Measurements from ENCODE around the gene WWOX.

The WWOX gene

DNA sequence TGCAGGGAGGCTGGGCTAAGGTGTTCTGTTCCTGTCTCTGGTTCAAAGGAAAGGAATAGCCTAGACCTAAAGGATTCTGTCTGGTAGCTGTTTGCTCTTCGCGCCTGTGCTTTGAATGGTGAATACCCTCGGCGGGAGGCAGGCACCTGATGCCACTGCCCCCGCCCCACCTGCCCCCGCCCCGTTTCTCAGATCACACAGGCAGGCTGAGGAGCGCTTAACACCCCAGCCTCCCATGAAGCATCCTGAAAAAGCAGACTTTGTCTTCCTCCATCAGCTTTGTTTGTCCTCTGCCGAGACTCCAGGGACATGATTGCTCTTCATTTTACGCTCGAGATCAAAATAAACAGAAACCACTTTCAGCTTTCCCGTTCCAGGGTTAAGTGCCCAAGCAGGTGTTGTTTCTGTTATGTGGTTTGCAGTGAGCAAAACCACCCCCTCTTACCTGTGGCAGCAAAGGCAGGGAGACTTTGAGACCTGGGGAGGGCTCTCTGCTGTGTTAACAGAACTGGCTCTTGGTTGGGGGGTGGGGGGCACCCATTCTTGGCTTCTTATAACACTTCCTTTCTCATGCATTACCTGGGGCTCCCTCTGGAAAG, 452.1 kb downstream of the WWOX start:
- DNase-seq = no peak

DNA sequence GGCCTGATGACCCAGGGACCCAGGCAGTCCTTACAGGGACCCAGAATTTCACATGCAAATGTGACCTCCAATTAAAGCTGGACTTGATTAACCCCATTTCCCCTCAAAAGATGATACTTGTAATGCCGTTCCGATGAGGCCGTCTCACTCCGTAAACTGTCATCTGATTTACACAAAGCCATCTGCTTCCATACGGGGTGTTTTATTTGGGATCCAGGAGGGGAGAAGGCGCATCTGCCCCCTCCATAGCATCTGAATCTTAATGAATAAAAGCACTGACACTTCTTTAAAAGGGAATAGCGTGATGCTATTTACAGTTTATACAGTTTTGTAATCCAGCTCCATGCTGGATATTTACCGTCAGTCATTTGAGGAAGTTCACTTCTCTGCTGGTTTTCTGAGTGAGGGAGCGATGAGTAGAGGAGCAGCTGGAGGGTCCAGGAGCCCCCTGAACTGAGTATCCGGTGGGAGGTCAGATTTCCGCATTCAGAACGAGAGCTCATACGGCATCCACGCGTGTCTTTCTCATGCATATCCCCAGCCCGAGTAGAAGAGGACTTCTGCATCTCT, 452.7 kb downstream of the WWOX start:
- no peak for DNase-seq

- no peak for DNase-seq
Observed at GRCh38 chr16:78552716-78553115, 453.3 kb downstream of the WWOX start.

DNA sequence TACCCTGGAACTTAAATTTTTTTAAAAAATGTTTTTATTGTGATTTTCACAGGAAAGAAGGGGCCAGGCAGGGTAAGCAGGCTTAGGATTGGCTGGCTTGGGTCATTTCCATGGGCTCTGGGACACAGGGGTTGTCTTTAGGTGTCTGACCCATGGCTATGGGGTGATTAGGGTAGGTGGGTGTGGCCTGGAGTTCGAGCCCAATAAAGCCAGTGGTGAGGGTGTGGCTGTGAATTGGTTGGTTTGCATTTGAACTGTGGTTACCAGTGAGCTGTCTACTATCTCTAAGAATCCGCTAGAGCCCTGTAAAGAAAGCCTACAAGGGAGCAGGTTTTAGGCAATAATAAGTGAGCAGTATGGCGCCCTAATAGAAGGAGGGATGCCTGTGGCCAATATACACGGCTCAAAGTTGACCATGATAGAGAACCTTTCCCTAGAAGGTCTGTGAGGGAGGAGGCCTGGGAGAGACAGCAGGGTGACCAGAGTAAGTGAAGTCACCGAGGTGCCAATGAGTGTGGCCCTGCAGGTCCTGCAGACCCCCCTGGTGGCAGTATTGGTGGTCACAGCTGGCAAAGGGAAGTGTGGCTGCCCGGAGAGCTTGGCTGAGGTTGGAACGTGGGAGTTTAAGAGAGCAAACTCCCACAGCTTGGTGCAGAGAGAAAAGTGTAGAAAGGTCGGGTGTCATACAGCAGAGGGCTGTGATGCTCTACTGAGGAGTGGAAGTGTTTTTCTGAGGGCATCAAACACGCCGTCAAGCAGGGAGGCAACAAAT, 454.0 kb downstream of the WWOX start:
- DNase-seq = no peak

DNA sequence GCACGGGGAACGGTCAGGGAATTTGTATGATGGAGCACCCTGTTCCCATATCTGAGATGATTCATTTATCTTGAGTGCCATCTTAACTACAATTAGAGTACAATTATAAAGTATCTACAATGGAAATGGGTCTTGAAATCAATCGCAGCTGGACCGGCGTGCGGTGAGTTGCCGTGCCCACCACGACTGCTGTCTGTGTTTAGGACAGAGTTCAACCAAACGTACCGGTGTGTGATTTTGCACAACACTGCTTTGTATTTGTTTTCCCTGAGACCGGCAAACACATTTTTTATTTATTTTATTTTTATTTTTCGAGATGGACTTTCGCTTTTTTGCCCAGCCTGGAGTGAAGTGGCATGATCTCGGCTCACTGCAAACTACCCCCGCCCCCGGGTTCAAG, 457.0 kb downstream of the WWOX start:
- no peak for DNase-seq

- DNase-seq = no peak
Observed at GRCh38 chr16:78560997-78561396, 461.5 kb downstream of the WWOX start.

DNA sequence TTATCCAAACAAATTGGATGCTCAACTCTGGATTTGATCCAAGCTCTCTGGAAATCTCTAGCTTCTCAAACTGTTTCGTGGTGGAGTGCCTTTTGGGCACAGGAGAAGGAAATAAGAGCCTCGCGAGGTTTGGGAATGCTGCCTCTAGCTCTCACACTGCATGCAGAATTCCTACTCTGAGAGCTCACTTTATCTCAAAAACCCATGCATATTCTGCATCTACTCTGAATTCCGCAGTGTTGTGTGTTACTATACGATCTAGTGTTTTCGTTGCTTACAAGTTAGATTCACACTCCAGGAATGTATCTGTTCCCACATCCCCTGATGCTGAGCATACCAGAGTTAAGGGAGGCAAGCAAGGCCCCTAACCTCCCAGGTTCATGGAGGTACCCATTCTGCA, 462.7 kb downstream of the WWOX start:
- DNase-seq = no peak

DNA sequence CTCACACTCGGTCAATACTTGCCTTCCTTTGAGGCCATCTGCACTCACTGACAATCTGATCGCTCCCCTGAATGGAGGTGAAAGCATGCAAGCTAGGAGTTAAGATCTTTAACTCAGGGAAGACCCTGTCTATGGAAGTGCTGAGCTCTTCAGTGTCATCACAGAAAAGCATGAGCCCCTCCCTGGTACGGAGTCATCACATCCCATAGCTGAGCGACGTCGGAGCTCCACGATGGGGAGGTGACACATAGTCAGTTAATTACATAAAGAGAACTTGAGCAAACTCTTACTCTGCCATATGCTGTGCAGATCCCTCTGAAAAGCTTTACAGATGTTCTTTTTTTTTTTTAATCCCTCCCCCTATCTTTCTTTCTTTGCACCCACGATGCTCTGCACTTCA, 463.2 kb downstream of the WWOX start:
- no peak for DNase-seq

- no peak for DNase-seq
Observed at GRCh38 chr16:78563905-78564304, 464.5 kb downstream of the WWOX start.

GRCh38 chr16:78566397-78567073, 467.1 kb downstream of the WWOX start:
- no peak for DNase-seq

DNA sequence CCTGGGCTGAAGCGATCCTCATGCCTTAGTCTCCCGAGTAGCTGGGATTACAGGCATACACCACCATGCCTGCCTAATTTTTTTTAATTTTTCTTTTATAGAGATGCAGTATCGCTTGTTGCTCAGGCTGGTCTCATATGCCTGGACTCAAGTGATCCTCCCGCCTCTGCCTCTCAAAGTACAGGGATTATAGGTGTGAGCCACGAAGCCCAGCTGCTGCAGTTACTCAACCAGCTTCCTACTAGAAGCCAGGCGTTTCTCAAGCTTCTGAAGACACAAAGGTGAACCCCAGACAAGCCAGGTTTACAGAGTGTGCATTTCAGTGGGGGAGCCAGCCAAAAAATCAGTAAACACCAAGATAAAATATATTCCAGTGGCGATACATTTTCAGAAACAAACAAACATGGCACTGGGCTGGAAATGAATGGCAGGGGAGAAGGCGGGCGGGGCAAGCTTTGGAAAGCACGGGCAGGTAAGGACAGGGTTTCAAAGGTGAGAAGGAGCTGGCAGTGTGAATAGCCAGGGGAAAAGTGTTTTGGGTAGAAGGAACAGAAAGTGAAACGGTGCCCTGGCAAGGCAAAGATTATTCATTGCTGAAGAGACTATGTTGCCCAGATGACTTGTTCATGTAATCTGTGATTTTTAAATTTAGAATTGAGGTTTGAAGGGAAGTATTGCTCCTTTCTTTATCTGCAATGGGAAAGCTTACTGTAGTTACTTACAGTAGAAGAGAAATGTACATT, 471.1 kb downstream of the WWOX start:
- DNase-seq = no peak

DNA sequence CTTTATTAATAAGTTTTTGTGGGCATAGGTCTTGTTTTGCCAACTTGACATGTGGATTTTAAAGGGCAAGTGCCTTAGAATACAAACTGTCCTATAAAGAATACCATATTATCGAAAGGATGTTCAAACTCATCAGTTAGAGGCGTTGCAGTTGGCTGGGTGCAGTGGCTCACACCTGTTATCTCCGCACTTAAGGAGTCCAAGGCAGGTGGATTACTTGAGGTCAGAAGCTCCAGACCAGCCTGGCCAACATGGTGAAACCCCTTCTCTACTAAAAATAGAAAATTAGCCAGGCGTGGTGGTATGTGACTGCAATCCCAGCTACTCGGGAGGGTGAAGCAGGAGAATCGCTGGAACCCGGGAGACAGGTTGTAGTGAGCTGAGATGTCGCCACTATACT, 472.0 kb downstream of the WWOX start:
- DNase-seq = no peak

DNA sequence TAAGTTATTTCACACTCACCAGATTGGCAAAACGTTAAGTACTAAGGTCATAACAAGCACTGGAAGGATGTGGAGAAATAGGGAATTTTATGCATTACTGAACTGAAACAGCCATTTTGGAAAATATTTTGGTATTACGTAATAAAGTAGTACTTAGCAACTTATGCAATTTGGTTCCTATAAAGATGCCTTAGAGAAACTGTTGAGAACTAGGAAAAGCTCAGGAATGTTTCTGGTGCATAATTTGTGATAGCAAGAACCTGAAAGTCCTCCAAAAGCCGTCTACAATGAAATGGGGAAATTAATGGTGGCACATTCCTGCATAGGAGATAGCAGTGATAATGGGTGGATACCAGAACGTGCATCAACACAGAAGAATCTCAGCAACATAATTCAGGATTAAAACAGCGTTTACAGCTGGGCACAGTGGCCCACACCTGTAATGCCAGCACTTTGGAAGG, 472.5 kb downstream of the WWOX start:
- DNase-seq = no peak

DNA sequence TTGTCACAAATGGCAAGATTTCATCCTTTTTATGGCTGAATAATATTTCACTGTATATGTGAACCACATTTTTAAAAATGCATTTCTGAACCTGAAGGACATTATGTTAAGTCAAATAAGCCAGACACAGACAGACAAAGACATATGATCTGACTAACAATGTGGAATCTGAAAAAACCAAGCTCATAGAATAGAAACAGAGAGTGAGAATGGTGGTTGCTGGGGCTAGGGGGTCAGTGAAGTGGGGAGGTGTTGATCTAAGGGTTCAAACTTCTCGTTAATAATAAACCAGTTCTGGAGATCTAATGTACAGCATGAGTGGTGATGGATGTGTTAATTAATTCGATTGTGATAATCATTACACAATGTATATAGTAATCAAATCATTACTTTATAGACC, 475.1 kb downstream of the WWOX start:
- DNase-seq = no peak

GRCh38 chr16:78576941-78577340, 477.5 kb downstream of the WWOX start:
- no peak for DNase-seq

DNA sequence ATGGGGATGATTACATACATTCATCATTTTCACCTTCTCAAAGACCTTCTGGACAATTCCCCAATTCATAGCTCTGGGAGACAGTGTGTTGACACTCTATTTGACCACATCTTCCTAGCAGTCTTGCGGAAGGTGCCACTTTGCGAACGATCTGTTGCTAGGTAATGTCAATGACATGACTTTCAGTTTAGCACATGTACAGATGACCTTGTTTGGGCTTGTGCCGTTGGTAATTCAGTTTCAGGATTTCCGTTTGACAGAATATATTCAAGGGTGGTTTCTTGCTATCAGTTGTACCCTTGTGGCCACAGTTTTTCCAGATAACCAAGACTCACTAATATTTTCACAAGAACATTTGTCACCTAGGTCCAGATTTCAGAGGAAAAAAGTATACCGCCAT, 478.2 kb downstream of the WWOX start:
- no peak for DNase-seq

GRCh38 chr16:78579020-78579419, 479.6 kb downstream of the WWOX start:
- DNase-seq = no peak

DNA sequence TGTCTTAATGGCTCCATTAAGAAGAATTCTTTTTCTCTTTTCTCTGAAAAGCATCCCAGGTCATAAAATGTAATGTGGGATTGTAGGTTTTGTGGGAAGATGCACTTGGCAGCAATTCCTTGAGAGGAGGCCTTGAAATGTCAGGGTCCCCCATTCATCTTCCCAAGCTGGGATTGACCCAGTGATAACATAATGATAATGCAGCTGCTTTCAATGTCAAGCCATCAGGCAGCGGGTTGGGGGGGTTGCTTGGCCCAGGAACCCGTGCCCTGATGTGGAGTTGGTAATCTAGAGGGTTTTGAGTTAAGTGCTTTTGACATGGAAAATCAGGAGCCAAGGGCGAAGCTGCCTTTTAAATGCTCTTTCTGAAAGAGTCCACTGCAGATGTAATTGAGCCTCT, 484.0 kb downstream of the WWOX start:
- DNase-seq = no peak

- no peak for DNase-seq
Observed at GRCh38 chr16:78584213-78584860, 484.9 kb downstream of the WWOX start.

DNA sequence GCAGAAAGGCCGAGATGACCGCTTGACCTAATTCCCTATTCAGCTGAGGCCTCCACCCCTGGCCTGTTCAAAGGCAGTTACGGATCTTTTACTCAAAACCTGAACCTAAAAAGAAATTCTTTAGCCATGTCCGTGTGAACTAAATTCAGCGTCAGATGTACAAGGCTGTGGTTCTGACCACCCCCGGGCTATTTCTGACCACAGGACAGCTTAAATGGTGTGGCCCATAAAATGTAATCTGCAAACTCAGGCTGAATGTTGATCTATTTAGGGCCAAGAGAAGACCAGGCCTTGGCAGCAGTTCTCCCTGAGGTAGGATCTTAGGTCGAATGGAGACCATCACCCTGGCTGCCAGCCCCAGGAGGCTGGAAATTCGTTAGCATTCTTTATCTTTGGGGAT, 485.5 kb downstream of the WWOX start:
- no peak for DNase-seq

DNA sequence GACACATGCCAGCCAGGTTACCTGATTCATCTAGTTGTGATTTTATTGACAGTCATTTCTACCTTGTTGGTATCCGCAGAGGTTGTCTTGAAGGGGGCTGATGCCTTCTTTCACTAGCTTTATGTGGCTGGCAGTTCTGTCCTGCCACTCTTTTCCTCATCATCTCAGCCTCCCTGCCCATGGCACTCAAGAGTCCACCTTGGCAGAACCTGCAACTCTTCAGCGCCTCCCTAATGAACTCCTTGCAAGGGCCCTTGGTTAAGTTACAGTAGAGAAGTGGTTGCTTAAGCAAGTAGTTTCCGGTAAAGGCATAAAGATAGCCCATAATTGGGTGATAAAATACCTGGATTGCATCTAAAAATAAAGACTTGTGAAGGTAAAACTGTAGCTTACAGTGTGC, 489.9 kb downstream of the WWOX start:
- no peak for DNase-seq

GRCh38 chr16:78591682-78592103, 492.2 kb downstream of the WWOX start:
- DNase-seq = no peak

DNA sequence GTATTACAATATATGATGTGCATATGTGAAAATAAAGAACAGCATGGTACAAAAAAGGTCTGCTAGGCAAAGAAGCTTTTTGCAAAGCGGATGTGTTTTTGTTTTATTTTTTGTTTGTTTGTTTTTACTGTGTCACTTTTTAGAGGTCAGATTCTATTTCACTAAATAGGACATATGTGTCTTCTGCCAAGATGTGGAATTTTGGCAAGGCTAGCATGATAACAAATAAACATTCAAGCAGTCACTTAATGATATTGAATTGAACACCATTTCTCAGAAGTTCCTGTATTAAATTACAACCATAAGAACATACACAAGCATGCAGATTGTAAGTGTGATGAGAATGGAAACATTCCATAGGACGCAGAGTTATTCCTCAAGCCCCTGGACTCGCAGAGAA, 492.7 kb downstream of the WWOX start:
- DNase-seq = no peak

All from NCI-H526 treated with DMSO at 0.1 percent for 48 hours (cell line).